ENCODE results near the gene ABCG1. TPM values are rescaled to one million over a fixed set of nuclear protein-coding genes. Genes with fewer than 3 reads are reported as not detected.

Gene ABCG1
- total and polyA plus RNA-seq, 12 donors = 5.5 to 26.2 (median 14.6) TPM

DNA sequence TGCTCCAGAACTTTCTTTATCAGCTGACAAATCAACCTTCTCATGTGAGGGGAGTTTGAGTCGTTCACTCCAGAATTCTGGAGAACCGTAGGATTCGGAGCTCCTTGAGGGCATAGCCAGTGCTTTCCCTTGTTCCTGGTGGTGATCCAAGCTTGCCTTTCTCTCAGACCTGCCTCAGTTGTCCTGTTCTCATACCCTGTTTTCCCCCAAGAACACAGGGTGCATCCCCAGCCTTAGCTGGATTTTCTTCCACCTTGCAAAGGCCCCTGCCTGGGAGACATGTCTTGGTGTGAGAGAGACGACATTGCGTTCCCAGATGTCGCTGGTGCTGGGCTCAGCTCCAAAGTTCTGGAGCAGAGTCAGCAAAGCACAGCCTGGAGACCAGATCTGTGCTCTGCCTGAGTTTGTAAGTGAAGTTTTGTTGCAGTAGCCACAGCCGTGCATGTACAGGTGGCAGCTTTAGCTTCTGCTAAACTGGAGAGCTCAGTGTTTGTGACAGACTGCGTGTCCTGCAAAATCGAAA is 40.0 kb downstream of the ABCG1 start:
- Histone ChIP-seq H3K9me3 (no peaks in the 10 kb centered on the region), H3K27me3 (no peaks in the 10 kb centered on the region), H3K36me3 (peaks cover 0 to 3% (median 0%) of the 10 kb centered on the region in 9 donors), H3K27ac (peak overlapping the region in 1 of 10 donors; percentile 29), H3K4me1 (peaks cover 15 to 73% (median 51%) of the 10 kb centered on the region in 9 donors), H3K4me3 (no peak overlapping the region)
- ATAC-seq (peak in 5 of 8 donors; percentile 34 to 61 (median 53)), DNase-seq (peak; percentile 41 to 59)
- intact Hi-C loops (cut with DNase I) = loop anchor here in 7 of 10 donors (1.0 to 10.0 kb wide), 7 partner anchors 37 to 114 kb away; no protein-coding TSS in a partner anchor
- TF ChIP-seq, protein P1, sequence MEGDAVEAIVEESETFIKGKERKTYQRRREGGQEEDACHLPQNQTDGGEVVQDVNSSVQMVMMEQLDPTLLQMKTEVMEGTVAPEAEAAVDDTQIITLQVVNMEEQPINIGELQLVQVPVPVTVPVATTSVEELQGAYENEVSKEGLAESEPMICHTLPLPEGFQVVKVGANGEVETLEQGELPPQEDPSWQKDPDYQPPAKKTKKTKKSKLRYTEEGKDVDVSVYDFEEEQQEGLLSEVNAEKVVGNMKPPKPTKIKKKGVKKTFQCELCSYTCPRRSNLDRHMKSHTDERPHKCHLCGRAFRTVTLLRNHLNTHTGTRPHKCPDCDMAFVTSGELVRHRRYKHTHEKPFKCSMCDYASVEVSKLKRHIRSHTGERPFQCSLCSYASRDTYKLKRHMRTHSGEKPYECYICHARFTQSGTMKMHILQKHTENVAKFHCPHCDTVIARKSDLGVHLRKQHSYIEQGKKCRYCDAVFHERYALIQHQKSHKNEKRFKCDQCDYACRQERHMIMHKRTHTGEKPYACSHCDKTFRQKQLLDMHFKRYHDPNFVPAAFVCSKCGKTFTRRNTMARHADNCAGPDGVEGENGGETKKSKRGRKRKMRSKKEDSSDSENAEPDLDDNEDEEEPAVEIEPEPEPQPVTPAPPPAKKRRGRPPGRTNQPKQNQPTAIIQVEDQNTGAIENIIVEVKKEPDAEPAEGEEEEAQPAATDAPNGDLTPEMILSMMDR (IDR thresholded peaks at IDR 0.05) = peak in 3 of 9 donors; percentile 7 to 23 (median 23)
- WGBS, 2 donors = 50 to 51% methylated on average over 9 of the region's 9 CpGs

DNA sequence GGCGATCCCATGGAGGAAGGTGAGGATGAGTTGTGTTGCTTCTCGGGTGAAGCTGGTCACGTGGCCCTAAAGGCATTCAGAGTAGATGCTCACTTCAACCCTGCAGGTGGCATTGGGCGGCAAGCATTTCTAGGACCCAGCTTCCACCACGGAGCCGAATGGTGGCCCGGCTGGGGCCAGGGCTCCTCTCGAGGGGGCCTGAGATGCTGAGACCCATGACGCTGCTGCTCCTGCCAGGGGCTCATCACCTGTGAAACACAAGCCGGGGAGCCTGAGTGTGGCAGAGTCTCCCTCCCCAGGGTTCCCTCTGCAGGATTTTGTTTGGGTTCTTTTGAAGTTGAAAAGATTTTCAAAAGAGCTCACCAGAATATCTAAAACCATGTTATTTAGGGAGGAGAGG is 41.2 kb downstream of the ABCG1 start:
- Histone ChIP-seq H3K36me3 (peaks cover 0 to 3% (median 0%) of the 10 kb centered on the region in 9 donors), H3K9me3 (no peaks in the 10 kb centered on the region), H3K4me3 (no peak overlapping the region), H3K27me3 (no peaks in the 10 kb centered on the region), H3K4me1 (peaks cover 16 to 64% (median 54%) of the 10 kb centered on the region in 9 donors), H3K27ac (no peak overlapping the region)
- intact Hi-C loops (cut with DNase I) = loop anchor here in 4 of 10 donors (5.0 kb wide), 3 partner anchors 93 to 103 kb away; no protein-coding TSS in a partner anchor
- DNase-seq (no peak), ATAC-seq (no peak)
- TF ChIP-seq, protein P1 (IDR thresholded peaks at IDR 0.05) = no peak
- WGBS, 2 donors = 94% methylated on average over 10 of the region's 10 CpGs

DNA sequence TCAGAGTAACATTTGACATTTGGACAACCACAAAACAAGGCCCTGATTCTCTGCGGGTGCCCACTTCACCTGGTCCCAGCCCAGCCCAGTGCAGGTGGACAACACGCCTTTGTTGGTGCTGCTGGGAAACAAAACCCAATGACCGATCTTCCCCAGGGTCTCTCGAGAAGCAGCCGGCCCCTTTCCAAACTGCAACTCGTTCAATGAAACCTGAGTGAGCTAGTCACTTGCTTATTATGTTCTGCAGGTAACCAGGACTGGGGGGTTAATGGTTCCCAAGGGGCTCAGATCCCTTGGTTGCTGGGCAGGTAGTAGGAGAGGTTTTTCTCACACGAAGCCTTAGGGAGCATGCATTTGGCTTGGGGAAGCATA is 42.9 kb downstream of the ABCG1 start:
- intact Hi-C loops (cut with DNase I) = loop anchor here in 5 of 10 donors (2.0 to 5.0 kb wide), 4 partner anchors 41 to 105 kb away; no protein-coding TSS in a partner anchor
- WGBS, 2 donors = 89 to 92% methylated on average over 7 of the region's 7 CpGs
- DNase-seq (no peak), ATAC-seq (no peak)
- Histone ChIP-seq H3K9me3 (no peaks in the 10 kb centered on the region), H3K27me3 (no peaks in the 10 kb centered on the region), H3K36me3 (peaks cover 0 to 3% (median 0%) of the 10 kb centered on the region in 9 donors), H3K4me1 (peaks cover 16 to 62% (median 53%) of the 10 kb centered on the region in 9 donors), H3K27ac (peak overlapping the region in 3 of 10 donors; percentile 83 to 89 (median 89)), H3K4me3 (no peak overlapping the region)
- TF ChIP-seq, protein P1 (IDR thresholded peaks at IDR 0.05) = no peak

DNA sequence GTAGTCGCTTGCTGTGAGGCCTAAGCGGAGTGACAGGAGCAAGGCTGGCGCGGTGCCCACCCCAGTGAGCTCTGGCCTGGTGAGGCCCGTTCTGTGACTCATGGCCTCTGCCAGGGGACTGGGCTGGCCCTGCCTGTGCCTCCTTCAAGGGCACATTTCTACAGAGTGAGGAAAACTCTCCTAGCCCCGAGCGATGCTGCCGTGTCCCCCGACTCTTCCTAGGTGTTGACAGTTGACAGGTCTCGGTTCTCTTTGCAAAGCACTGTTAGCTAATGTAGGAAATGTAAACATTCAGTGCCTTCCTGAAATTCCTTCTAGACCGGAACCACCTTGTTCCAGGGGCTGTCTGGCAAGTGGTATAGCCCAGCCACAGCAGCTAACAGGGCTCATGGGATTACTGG is 43.9 kb downstream of the ABCG1 start:
- WGBS, 2 donors = 24 to 25% methylated on average over 11 of the region's 11 CpGs
- peak; percentile 81 to 84 for DNase-seq

More for the DNA sequence above, 43.9 kb downstream of the ABCG1 start:
- Histone ChIP-seq H3K9me3 (no peaks in the 10 kb centered on the region), H3K27me3 (no peaks in the 10 kb centered on the region), H3K4me1 (peaks cover 11 to 65% (median 47%) of the 10 kb centered on the region in 9 donors), H3K36me3 (peaks cover 0 to 3% (median 0%) of the 10 kb centered on the region in 9 donors), H3K4me3 (no peak overlapping the region), H3K27ac (peak overlapping the region; percentile 14 to 89 (median 77))
- intact Hi-C loops (cut with DNase I) = loop anchor here in 5 of 10 donors (2.0 to 5.0 kb wide), 4 partner anchors 42 to 106 kb away; no protein-coding TSS in a partner anchor
- ATAC-seq = peak; percentile 63 to 90 (median 80)
- TF ChIP-seq, protein P1 (IDR thresholded peaks at IDR 0.05) = no peak

Data from heart right ventricle (tissue), 16 donors.